Smooth muscle cell (in vitro differentiated cells): ENCODE measurements around the gene DNTTIP2. TPM values are rescaled to one million over a fixed set of nuclear protein-coding genes. Genes with fewer than 3 reads are reported as not detected.

Experiments used
- DNase-seq: peaks from one replicate; lab custom pipeline; 2025; ENCODE audit not compliant: unreplicated experiment; lab: John Stamatoyannopoulos, UW
- H2AFZ ChIP-seq: fragments of 200-600 bp; sonication (generic); 2 replicates; pipeline ENCODE4 v1.6.0; 2016; ENCODE audit warnings: antibody characterized with exemption, low read depth, mild to moderate bottlenecking
- H3F3A ChIP-seq: fragments of 200-600 bp; sonication (generic); 2 replicates; pipeline ENCODE4 v1.6.0; 2017; ENCODE audit warnings: antibody characterized with exemption, low read depth
- H3K27ac ChIP-seq: fragments of 200-600 bp; sonication (generic); 2 replicates; pipeline ENCODE4 v1.5.1; 2016; ENCODE audit warnings: low read depth, mild to moderate bottlenecking
- H3K27me3 ChIP-seq: fragments of 200-600 bp; sonication (generic); 2 replicates; pipeline ENCODE4 v1.6.1; 2016; ENCODE audit warnings: low read depth, mild to moderate bottlenecking
- H3K36me3 ChIP-seq: fragments of 200-600 bp; sonication (generic); 2 replicates; pipeline ENCODE4 v1.5.1; 2016; ENCODE audit warnings: low read depth
- H3K4me1 ChIP-seq: fragments of 200-600 bp; sonication (generic); 2 replicates; pipeline ENCODE4 v1.5.1; 2016; ENCODE audit warnings: low read depth
- H3K4me2 ChIP-seq: fragments of 200-600 bp; sonication (generic); 2 replicates; pipeline ENCODE4 v1.6.0; 2016; ENCODE audit warnings: mild to moderate bottlenecking
- H3K4me3 ChIP-seq: fragments of 200-600 bp; sonication (generic); 2 replicates; pipeline ENCODE4 v1.5.1; 2016; ENCODE audit warnings: mild to moderate bottlenecking
- H3K79me2 ChIP-seq: fragments of 200-600 bp; sonication (generic); 2 replicates; pipeline ENCODE4 v1.6.0; 2016; ENCODE audit warnings: low read depth, mild to moderate bottlenecking
- H3K9ac ChIP-seq: fragments of 200-600 bp; sonication (generic); 2 replicates; pipeline ENCODE4 v1.6.0; 2016; ENCODE audit warnings: low read depth
- H3K9me3 ChIP-seq: fragments of 200-600 bp; sonication (generic); replicated peaks from 2 replicates; pipeline ENCODE4 v1.5.1; 2016; ENCODE audit warnings: low read depth
- H4K20me1 ChIP-seq: fragments of 200-600 bp; sonication (generic); 2 replicates; pipeline ENCODE4 v1.6.0; 2016; ENCODE audit warnings: low read depth
- WGBS: methylation state at CpG from one replicate; pipeline ENCODE4 v1.1.7; 2016; ENCODE audit warnings: low lambda C conversion rate; 5-methylcytosine and 5-hydroxymethylcytosine counted together
- polyA plus RNA-seq: library from polyadenylated mRNA; unstranded; fragments of >200 nt; fragmentation: Nextera tagmentation; extraction: Ambion mirVana; gene quantifications from 2 replicates; pipeline ENCODE4 v1.2.1, GENCODE V29; 2016
- total RNA-seq: library from RNA; depleted of rRNA; stranded (reverse); fragments of >200 nt; gene quantifications from 2 replicates; pipeline ENCODE4 v1.2.3, GENCODE V29; 2014
- TF ChIP-seq, protein P1 (sequence below): fragments of 200-600 bp; sonication (generic); IDR thresholded peaks from 2 replicates; pipeline ENCODE4 v1.5.1; 2017; ENCODE audit warnings: borderline replicate concordance, mild to moderate bottlenecking, antibody characterized with exemption; ENCODE audit not compliant: insufficient read depth, poor library complexity, severe bottlenecking

DNTTIP2 gene
- total and polyA plus RNA-seq, 2 experiments from 2014 or later: 42.7 to 44.9 TPM

GRCh38 chr1:93841771-93842170 lies 37.2 kb downstream of the DNTTIP2 start:
- no peaks in the 10 kb centered on the region for H3K79me2 ChIP-seq
- no peak for DNase-seq
- H3K27me3 ChIP-seq: no peaks in the 10 kb centered on the region
- H3K4me3 ChIP-seq: no peak overlapping the region
- no peak overlapping the region for H3K9ac ChIP-seq
- H2AFZ ChIP-seq: no peak overlapping the region
- 85% methylated on average over 3 of the region's 3 CpGs for WGBS
- H3K4me2 ChIP-seq: no peak overlapping the region
- H4K20me1 ChIP-seq: no peaks in the 10 kb centered on the region
- TF ChIP-seq, protein P1, sequence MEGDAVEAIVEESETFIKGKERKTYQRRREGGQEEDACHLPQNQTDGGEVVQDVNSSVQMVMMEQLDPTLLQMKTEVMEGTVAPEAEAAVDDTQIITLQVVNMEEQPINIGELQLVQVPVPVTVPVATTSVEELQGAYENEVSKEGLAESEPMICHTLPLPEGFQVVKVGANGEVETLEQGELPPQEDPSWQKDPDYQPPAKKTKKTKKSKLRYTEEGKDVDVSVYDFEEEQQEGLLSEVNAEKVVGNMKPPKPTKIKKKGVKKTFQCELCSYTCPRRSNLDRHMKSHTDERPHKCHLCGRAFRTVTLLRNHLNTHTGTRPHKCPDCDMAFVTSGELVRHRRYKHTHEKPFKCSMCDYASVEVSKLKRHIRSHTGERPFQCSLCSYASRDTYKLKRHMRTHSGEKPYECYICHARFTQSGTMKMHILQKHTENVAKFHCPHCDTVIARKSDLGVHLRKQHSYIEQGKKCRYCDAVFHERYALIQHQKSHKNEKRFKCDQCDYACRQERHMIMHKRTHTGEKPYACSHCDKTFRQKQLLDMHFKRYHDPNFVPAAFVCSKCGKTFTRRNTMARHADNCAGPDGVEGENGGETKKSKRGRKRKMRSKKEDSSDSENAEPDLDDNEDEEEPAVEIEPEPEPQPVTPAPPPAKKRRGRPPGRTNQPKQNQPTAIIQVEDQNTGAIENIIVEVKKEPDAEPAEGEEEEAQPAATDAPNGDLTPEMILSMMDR: no peak
- no peak overlapping the region for H3K27ac ChIP-seq
- no peaks in the 10 kb centered on the region for H3K36me3 ChIP-seq
- H3K4me1 ChIP-seq: peaks cover 11% of the 10 kb centered on the region
- peaks cover 33% of the 10 kb centered on the region for H3F3A ChIP-seq
- no peaks in the 10 kb centered on the region for H3K9me3 ChIP-seq

DNA sequence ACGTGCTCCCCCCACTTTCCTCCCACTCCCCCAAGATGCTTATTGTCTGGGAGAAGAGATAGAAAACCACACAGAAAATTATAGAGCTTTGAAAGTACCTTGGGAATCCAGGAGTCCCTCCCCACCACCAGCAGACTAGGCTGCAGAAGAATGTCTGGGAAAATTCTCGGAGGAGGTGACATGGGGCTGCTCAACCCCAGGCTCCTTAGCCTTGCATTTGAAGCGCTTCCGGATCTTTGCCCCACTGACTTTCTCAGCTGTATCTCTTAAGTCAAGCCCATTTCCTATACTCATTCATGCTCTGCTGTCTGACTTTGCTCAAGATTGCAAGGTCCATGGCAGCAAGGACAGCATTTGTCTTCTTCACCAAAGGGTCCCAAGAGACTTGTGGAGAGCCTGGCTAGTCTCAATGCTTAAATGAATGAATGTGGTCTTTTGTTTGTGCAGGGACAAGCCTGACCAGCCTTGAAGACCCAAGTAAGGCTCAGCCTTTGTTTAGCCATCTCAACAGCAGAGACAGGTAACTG lies 38.0 kb downstream of the DNTTIP2 start:
- Histone ChIP-seq H3K36me3 (no peaks in the 10 kb centered on the region), H3K79me2 (no peaks in the 10 kb centered on the region), H3F3A (peaks cover 33% of the 10 kb centered on the region), H3K27me3 (no peaks in the 10 kb centered on the region), H3K9me3 (no peaks in the 10 kb centered on the region), H3K9ac (no peak overlapping the region), H3K27ac (peak overlapping the region; percentile 64), H3K4me1 (peaks cover 11% of the 10 kb centered on the region), H3K4me2 (peak overlapping the region; percentile 28), H2AFZ (no peak overlapping the region), H4K20me1 (no peaks in the 10 kb centered on the region), H3K4me3 (no peak overlapping the region)
- DNase-seq: no peak
- TF ChIP-seq, protein P1: no peak
- WGBS: 81% methylated on average over 4 of the region's 4 CpGs

GRCh38 chr1:93839753-93840152 lies 39.3 kb downstream of the DNTTIP2 start:
- no peak for DNase-seq
- H3F3A ChIP-seq: peaks cover 28% of the 10 kb centered on the region
- WGBS: 66% methylated on average over 2 of the region's 2 CpGs
- TF ChIP-seq, protein P1: no peak
- no peak overlapping the region for H3K9ac ChIP-seq
- peak overlapping the region; percentile 64 for H3K27ac ChIP-seq
- no peak overlapping the region for H2AFZ ChIP-seq
- no peaks in the 10 kb centered on the region for H3K9me3 ChIP-seq
- H3K27me3 ChIP-seq: no peaks in the 10 kb centered on the region
- H3K36me3 ChIP-seq: no peaks in the 10 kb centered on the region
- peak overlapping the region; percentile 28 for H3K4me2 ChIP-seq
- no peaks in the 10 kb centered on the region for H4K20me1 ChIP-seq
- H3K79me2 ChIP-seq: no peaks in the 10 kb centered on the region
- peaks cover under 1% of the 10 kb centered on the region for H3K4me1 ChIP-seq
- no peak overlapping the region for H3K4me3 ChIP-seq

DNA sequence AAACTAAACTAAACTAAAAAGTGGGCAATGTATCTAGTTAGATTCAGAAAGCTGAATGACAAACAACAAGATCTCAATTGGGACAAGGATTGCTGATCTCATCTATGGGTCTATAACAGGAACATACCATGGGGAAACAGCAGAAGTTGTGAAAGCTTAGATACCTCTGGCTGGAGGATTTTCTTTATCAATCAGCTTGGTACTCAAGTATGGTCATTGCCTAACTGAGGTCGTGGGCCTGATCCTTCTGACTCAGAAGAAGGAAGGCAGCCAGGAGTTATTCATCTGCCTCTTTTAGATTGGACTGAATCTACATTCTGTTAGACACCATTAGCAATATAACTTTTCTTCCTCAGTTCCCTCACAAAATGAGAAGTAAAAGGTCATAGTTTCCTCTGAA lies 39.7 kb downstream of the DNTTIP2 start:
- Histone ChIP-seq H3K4me3 (no peak overlapping the region), H3K4me2 (peak overlapping the region; percentile 28), H4K20me1 (no peaks in the 10 kb centered on the region), H3F3A (peaks cover 27% of the 10 kb centered on the region), H3K79me2 (no peaks in the 10 kb centered on the region), H2AFZ (no peak overlapping the region), H3K9ac (no peak overlapping the region), H3K36me3 (no peaks in the 10 kb centered on the region), H3K27me3 (no peaks in the 10 kb centered on the region), H3K4me1 (no peaks in the 10 kb centered on the region), H3K9me3 (no peaks in the 10 kb centered on the region), H3K27ac (peak overlapping the region; percentile 64)
- TF ChIP-seq, protein P1: no peak
- DNase-seq: no peak
- WGBS: 29% methylated on average over 1 of the region's 1 CpG
